Measurements from ENCODE around the gene GLIPR1L1. TPM values are rescaled to one million over a fixed set of nuclear protein-coding genes. Genes with fewer than 3 reads are reported as not detected.
A peak's percentile ranks its signal among the peaks of the same experiment; 100 is the strongest.
"Not testable (repeated sequence)": the region's sequence is repeated elsewhere in the genome, so short reads cannot be mapped to it uniquely, and the experiment has no call there.

The GLIPR1L1 gene
- total RNA-seq, 1 donor from 2014 or later: not detected

- intact Hi-C loops (cut with DNase I): no loop called here
- no peak for DNase-seq (ENCODE audit: low spot score)
Measured at GRCh38 chr12:75345531-75345930, 11.1 kb downstream of the GLIPR1L1 start.

GRCh38 chr12:75346215-75346614 lies 11.7 kb downstream of the GLIPR1L1 start:
- intact Hi-C loops (cut with DNase I): not testable (repeated sequence)

DNA sequence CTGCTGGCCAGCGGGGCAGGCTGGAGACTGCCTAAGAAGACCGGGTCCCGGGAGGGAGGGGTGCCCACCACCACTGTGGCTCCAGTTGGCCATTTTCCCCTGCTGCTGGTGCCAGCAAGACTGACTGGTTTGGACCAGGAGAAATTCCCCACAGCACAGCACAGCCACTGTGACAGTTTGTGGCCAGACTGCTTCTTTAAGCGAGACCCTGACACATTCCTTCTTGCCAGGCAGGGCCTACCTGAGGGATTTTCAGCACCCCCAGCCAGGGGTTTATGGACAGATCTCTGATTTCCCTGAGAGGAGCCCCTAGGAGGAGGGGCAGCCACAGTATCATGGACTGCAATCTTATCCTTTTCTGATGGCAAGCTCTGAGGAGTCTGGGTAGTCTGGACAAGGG lies 15.5 kb downstream of the GLIPR1L1 start:
- intact Hi-C loops (cut with DNase I): no loop called here

More at GRCh38 chr12:75346215-75346614, 11.7 kb downstream of the GLIPR1L1 start:
- not testable (repeated sequence) for DNase-seq (ENCODE audit: low spot score)

GRCh38 chr12:75350413-75350812 lies 15.9 kb downstream of the GLIPR1L1 start:
- DNase-seq (ENCODE audit: low spot score): no peak
- intact Hi-C loops (cut with DNase I): no loop called here

More for the DNA sequence above, 15.5 kb downstream of the GLIPR1L1 start:
- no peak for DNase-seq (ENCODE audit: low spot score)

- no peak for DNase-seq (ENCODE audit: low spot score)
- intact Hi-C loops (cut with DNase I): no loop called here
Measured at GRCh38 chr12:75354011-75354410, 19.5 kb downstream of the GLIPR1L1 start.

- no peak for DNase-seq (ENCODE audit: low spot score)
- intact Hi-C loops (cut with DNase I): no loop called here
Measured at GRCh38 chr12:75360920-75361319, 26.4 kb downstream of the GLIPR1L1 start.

DNA sequence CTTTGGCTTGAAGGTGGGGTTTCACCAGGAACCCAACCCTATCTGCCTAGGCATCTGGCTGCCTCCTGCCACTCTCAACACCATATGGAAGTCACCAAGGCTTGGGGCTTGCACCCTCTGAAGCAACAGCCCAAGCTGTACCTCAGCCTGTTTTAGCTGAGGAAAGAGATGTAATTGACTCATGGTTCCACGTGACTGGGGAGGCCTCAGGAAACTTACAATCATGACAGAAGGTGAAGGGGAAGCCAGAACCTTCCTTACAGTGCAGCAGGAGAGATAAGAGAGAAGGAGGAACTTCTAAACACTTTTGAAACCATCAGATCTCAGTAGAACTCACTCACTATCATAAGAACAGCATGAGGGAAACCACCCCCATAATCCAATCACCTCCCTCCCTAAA lies 26.9 kb downstream of the GLIPR1L1 start:
- intact Hi-C loops (cut with DNase I): no loop called here
- no peak for DNase-seq (ENCODE audit: low spot score)

GRCh38 chr12:75364919-75365318 lies 30.4 kb downstream of the GLIPR1L1 start:
- no peak for DNase-seq (ENCODE audit: low spot score)
- intact Hi-C loops (cut with DNase I): no loop called here

DNA sequence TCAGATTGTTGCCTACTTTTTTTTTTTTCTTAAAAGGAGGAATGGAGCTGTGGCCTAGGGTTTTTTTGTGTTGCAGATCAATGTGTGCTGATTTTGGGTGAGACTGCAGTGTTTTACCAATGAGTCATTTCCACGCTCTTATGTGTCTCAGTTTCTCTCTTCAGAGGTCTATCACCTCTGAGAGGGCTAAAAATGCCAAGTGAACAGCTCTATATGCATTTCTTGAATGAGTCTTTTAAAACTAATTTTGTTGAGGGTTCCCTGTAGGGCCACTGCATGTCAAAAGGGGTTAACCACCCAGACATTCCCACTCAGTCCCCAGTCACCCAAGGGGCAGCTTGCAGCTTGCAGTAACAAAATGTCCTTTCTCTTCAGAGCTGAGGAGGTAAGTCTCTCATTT lies 32.2 kb downstream of the GLIPR1L1 start:
- intact Hi-C loops (cut with DNase I): no loop called here
- DNase-seq (ENCODE audit: low spot score): no peak

GRCh38 chr12:75374971-75375370 lies 40.5 kb downstream of the GLIPR1L1 start:
- DNase-seq (ENCODE audit: low spot score): no peak
- intact Hi-C loops (cut with DNase I): no loop called here

- no peak for DNase-seq (ENCODE audit: low spot score)
- intact Hi-C loops (cut with DNase I): no loop called here
Measured at GRCh38 chr12:75378354-75378753, 43.9 kb downstream of the GLIPR1L1 start.

GRCh38 chr12:75389061-75389460 lies 54.6 kb downstream of the GLIPR1L1 start:
- no peak for DNase-seq (ENCODE audit: low spot score)
- intact Hi-C loops (cut with DNase I): no loop called here

DNA sequence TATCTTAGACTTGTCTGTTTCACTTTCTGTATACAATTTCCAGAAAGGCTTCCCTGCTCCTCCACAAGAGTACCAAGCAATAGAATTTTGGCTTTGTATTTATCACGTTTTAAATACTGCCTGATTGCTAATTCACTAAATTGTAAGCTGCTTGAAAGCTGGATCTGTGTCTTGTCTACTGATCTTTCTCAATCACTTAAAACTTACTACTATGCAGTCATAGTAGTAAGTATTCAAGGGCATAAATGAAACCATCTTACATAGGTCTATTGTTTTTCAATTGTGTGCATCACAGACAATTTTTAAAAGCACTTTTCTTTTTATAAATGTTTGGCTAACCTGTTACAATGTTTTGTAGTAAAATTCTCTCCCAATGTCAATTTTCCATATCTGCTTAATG lies 55.2 kb downstream of the GLIPR1L1 start:
- intact Hi-C loops (cut with DNase I): loop anchor here (10.0 kb wide), 1 partner anchor 95 kb away; the partner anchor contains the start of gene GLIPR1
- DNase-seq (ENCODE audit: low spot score): no peak

- intact Hi-C loops (cut with DNase I): loop anchor here (10.0 kb wide), 1 partner anchor 94 kb away; the partner anchor contains the start of gene GLIPR1
- no peak for DNase-seq (ENCODE audit: low spot score)
Measured at GRCh38 chr12:75390156-75390898, 55.9 kb downstream of the GLIPR1L1 start.

DNA sequence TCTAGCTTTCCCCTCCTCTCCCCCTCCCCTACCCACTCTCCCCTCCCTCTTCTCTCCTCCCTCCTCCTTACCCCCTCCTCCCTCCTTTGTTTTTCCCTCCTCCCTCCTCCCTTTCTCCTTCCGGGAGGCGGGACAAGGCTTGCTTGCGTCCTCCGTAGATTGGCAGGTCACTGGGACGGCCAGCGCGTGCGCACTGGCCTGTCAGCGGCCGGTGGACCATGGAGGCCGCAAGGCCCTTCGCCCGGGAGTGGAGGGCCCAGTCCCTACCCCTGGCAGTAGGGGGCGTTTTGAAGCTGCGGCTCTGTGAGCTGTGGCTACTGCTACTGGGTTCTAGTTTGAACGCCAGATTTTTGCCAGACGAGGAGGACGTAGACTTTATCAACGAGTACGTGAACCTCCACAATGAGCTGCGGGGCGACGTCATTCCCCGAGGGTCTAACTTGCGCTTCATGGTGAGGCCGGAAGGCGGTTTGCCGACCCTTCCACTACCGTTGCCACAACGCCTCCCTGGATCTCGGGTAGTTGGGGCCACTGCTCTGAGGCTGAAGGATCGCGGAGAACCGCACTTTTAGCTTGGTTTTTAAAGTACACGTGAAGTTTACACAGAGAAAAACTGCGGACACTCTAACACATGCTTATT lies 56.5 kb downstream of the GLIPR1L1 start, which contains the start of gene GLIPR1L2:
GLIPR1L2 (plus strand) TSS at position 191 of the 640 bp plus-strand sequence; CDS start at position 219, 28 bp downstream.
- DNase-seq (ENCODE audit: low spot score): peak; percentile 97
- intact Hi-C loops (cut with DNase I): loop anchor here (10.0 kb wide), 1 partner anchor 94 kb away; the partner anchor contains the start of gene GLIPR1

- DNase-seq (ENCODE audit: low spot score): no peak
- intact Hi-C loops (cut with DNase I): no loop called here
Measured at GRCh38 chr12:75404231-75404630, 69.8 kb downstream of the GLIPR1L1 start.

- no peak for DNase-seq (ENCODE audit: low spot score)
Measured at GRCh38 chr12:75407683-75408082, 73.2 kb downstream of the GLIPR1L1 start.

DNA sequence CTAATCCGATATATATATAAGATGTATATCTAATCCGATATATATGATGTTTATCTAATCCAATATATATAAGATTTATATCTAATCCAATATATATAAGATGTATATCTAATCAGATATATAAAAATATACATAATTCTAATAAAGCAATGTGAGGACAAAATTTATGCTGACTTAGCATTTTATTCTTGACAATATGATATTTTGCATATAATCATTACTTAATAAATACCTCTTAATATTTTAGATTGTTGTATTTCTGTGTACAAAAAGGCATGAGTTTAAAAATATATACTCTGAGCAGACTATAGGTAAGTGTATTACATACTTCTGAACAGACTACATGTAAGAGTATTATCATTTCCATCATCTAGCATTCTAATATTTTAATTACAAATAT lies 75.4 kb downstream of the GLIPR1L1 start:
- intact Hi-C loops (cut with DNase I): no loop called here
- no peak for DNase-seq (ENCODE audit: low spot score)

More at GRCh38 chr12:75407683-75408082, 73.2 kb downstream of the GLIPR1L1 start:
- intact Hi-C loops (cut with DNase I): no loop called here

DNA sequence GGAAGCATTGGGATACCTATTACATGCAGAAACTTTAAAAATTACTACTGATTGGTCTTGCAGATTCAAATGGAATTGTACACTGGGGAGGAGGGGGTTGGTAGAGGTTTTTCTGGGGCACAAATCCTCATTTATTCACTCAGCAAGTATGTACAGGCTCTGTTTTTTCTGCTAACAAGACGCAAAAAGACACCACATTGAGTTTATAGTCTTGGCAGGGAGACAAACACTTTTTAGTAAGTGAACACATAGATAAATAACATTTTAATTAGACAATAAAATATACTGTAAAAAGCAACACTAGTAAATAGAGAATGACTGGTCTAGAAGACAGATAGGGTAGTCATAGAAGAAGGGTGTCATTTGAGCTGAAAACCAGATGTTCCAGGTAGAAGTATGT lies 80.2 kb downstream of the GLIPR1L1 start:
- intact Hi-C loops (cut with DNase I): no loop called here
- no peak for DNase-seq (ENCODE audit: low spot score)

- intact Hi-C loops (cut with DNase I): no loop called here
- DNase-seq (ENCODE audit: low spot score): no peak
Measured at GRCh38 chr12:75419841-75420240, 85.4 kb downstream of the GLIPR1L1 start.
